Measurements from ENCODE around the gene NDST1. TPM values are rescaled to one million over a fixed set of nuclear protein-coding genes. Genes with fewer than 3 reads are reported as not detected.

NDST1 gene
- total and polyA plus RNA-seq, 10 donors: 6.1 to 360 (median 223) TPM

- H3K36me3 ChIP-seq: peaks cover 0 to 62% (median 2%) of the 10 kb centered on the region in 6 donors
- intact Hi-C loops (cut with DNase I; ENCODE audit: low total_unique reads): no loop called here
- H3K4me1 ChIP-seq: peaks cover 35 to 100% (median 93%) of the 10 kb centered on the region in 6 donors
- DNase-seq: no peak
- H3K27ac ChIP-seq: peak overlapping the region in 7 of 8 donors; percentile 9 to 81 (median 74)
- no peak overlapping the region for H3K4me3 ChIP-seq
- WGBS, 5 donors: 68 to 94% (median 79%) methylated on average over 8 of the region's 8 CpGs
- no peaks in the 10 kb centered on the region for H3K9me3 ChIP-seq
- H3K27me3 ChIP-seq (replicated peaks in 1 of 7): no peaks in the 10 kb centered on the region
- TF ChIP-seq POLR2AphosphoS5 (IDR thresholded peaks at IDR 0.05) (peak in 1 of 3 donors; percentile 16), POLR2A (IDR thresholded peaks at IDR 0.05) (no peak), CTCF (IDR thresholded peaks at IDR 0.05 in 8 of 11, conservative IDR thresholded peaks at IDR 0.05 in 3 of 11) (no peak)
These were observed 7.0 kb upstream of the NDST1 start for GRCh38 chr5:150500905-150501304.

GRCh38 chr5:150502106-150502505 is 5.8 kb upstream of the NDST1 start:
- peak overlapping the region; percentile 9 to 81 (median 74) for H3K27ac ChIP-seq
- no peak for DNase-seq
- WGBS, 5 donors: 70 to 85% (median 81%) methylated on average over 8 of the region's 8 CpGs

GRCh38 chr5:150502847-150503246 is 5.1 kb upstream of the NDST1 start:
- 76 to 90% (median 87%) methylated on average over 3 of the region's 3 CpGs for WGBS, 5 donors
- intact Hi-C loops (cut with DNase I; ENCODE audit: low total_unique reads): no loop called here
- no peak overlapping the region for H3K4me3 ChIP-seq
- H3K36me3 ChIP-seq: peaks cover 0 to 56% (median 2%) of the 10 kb centered on the region in 6 donors
- no peaks in the 10 kb centered on the region for H3K27me3 ChIP-seq (replicated peaks in 1 of 7)
- TF ChIP-seq CTCF (IDR thresholded peaks at IDR 0.05 in 8 of 11, conservative IDR thresholded peaks at IDR 0.05 in 3 of 11) (no peak), POLR2AphosphoS5 (IDR thresholded peaks at IDR 0.05) (no peak), POLR2A (IDR thresholded peaks at IDR 0.05) (no peak)
- no peaks in the 10 kb centered on the region for H3K9me3 ChIP-seq
- H3K4me1 ChIP-seq: peaks cover 46 to 100% (median 91%) of the 10 kb centered on the region in 6 donors
- H3K27ac ChIP-seq: peak overlapping the region in 7 of 8 donors; percentile 20 to 81 (median 74)
- DNase-seq: no peak

More at GRCh38 chr5:150502106-150502505, 5.8 kb upstream of the NDST1 start:
- Histone ChIP-seq H3K4me1 (peaks cover 39 to 100% (median 91%) of the 10 kb centered on the region in 6 donors), H3K36me3 (peaks cover 0 to 61% (median 2%) of the 10 kb centered on the region in 6 donors), H3K9me3 (no peaks in the 10 kb centered on the region), H3K4me3 (no peak overlapping the region), H3K27me3 (replicated peaks in 1 of 7) (no peaks in the 10 kb centered on the region)
- intact Hi-C loops (cut with DNase I; ENCODE audit: low total_unique reads): no loop called here
- TF ChIP-seq CTCF (IDR thresholded peaks at IDR 0.05 in 8 of 11, conservative IDR thresholded peaks at IDR 0.05 in 3 of 11) (no peak), POLR2AphosphoS5 (IDR thresholded peaks at IDR 0.05) (peak in 1 of 3 donors; percentile 0)

- no peak for DNase-seq
- 69 to 94% (median 78%) methylated on average over 4 of the region's 4 CpGs for WGBS, 5 donors
- Histone ChIP-seq H3K4me3 (no peak overlapping the region), H3K9me3 (no peaks in the 10 kb centered on the region), H3K27ac (peak overlapping the region in 7 of 8 donors; percentile 46 to 81 (median 74)), H3K27me3 (replicated peaks in 1 of 7) (no peaks in the 10 kb centered on the region), H3K36me3 (peaks cover 0 to 50% (median 2%) of the 10 kb centered on the region in 6 donors), H3K4me1 (peaks cover 43 to 100% (median 93%) of the 10 kb centered on the region in 6 donors)
- TF ChIP-seq POLR2A (IDR thresholded peaks at IDR 0.05) (no peak), POLR2AphosphoS5 (IDR thresholded peaks at IDR 0.05) (no peak), CTCF (IDR thresholded peaks at IDR 0.05 in 8 of 11, conservative IDR thresholded peaks at IDR 0.05 in 3 of 11) (no peak)
- intact Hi-C loops (cut with DNase I; ENCODE audit: low total_unique reads): no loop called here
These were observed 4.5 kb upstream of the NDST1 start for GRCh38 chr5:150503386-150503785.

All from spleen (tissue), 11 donors.